HepG2 (cell line): ENCODE results near the gene INO80B. TPM values are rescaled to one million over a fixed set of nuclear protein-coding genes. Genes with fewer than 3 reads are reported as not detected.

Source experiments
- ATAC-seq: fragments of 200-7000 bp; cut with Tn5 transposase; 3 replicates; pipeline ENCODE4 v1.9.1; 2020; ENCODE audit warnings: mild to moderate bottlenecking, moderate library complexity
- BruUV-seq: library from RNA; stranded (reverse); fragments of 400-500 nt; replicated peaks from 2 replicates; lab custom pipeline; 2021; lab: Mats Ljungman, UMichigan
- CTCF ChIA-PET: fragments of 300-600 bp; formaldehyde crosslinking; extraction: SDS; loops from one replicate; lab custom pipeline; 2021; ENCODE audit warnings: low total read pairs, inconsistent platforms, low intra/inter-chr PET ratio; lab: Yijun Ruan, JAX
- POLR2A ChIA-PET: fragments of 350-600 bp; sonication (Branson Sonifier 250); formaldehyde crosslinking; loops from one replicate; lab custom pipeline; 2020; ENCODE audit warnings: antibody characterized with exemption, inconsistent platforms; lab: Yijun Ruan, JAX
- DNase-seq: peaks from one replicate; pipeline ENCODE4 v3.0.0-alpha.2; 2015; ENCODE audit warnings: low spot score
- FAIRE-seq: peaks from 3 replicates; lab custom pipeline; 2011; peaks lifted over from hg19 to GRCh38; lab: Jason Lieb, UNC
- H2AFZ ChIP-seq: one replicate; pipeline ENCODE4 v1.6.1; 2011; ENCODE audit warnings: low read length, inconsistent platforms
- H3K27ac ChIP-seq: fragments of 300-600 bp; 3 replicates; pipeline ENCODE4 v1.8.0; 2011; ENCODE audit warnings: mixed run types, mild to moderate bottlenecking, mixed read lengths, low read length, inconsistent platforms; ENCODE audit not compliant: insufficient read depth; ENCODE audit errors: extremely low read length
- H3K27me3 ChIP-seq, 2 experiments: fragments of 200-600 bp in 1 of 2; 2 replicates in 1 of 2; 3 replicates in 1 of 2; pipeline versions ENCODE4 v1.6.0 to v1.8.0; 2011; ENCODE audit warnings: low read length in 2 of 2, mild to moderate bottlenecking in 2 of 2, moderate library complexity in 2 of 2, inconsistent platforms in 1 of 2; ENCODE audit not compliant: insufficient read depth in 2 of 2, control insufficient read depth in 1 of 2
- H3K36me3 ChIP-seq, 2 experiments: fragments of 200-600 bp in 1 of 2; replicated peaks in 1 of 2; 2 replicates in 1 of 2; 3 replicates in 1 of 2; pipeline versions ENCODE4 v1.5.1 to v1.8.0; 2011; ENCODE audit warnings: low read length in 2 of 2, inconsistent platforms in 1 of 2; ENCODE audit not compliant: insufficient read depth in 2 of 2, control insufficient read depth in 1 of 2
- H3K4me1 ChIP-seq: 2 replicates; pipeline ENCODE4 v1.5.1; 2012; ENCODE audit warnings: low read length, inconsistent platforms; ENCODE audit not compliant: insufficient read depth
- H3K4me2 ChIP-seq: 2 replicates; pipeline ENCODE4 v1.6.0; 2011; ENCODE audit warnings: low read depth, low read length, inconsistent platforms
- H3K4me3 ChIP-seq, 3 experiments: fragments of 200-600 bp in 1 of 3; sonication (generic), shearing (Covaris generic) in 1 of 3; replicated peaks in 1 of 3; 2 replicates each; pipeline ENCODE4 v1.5.1; 2011 to 2016; ENCODE audit warnings: low read length in 3 of 3, inconsistent platforms in 2 of 3, low read depth in 2 of 3, mild to moderate bottlenecking in 2 of 3, control low read depth in 1 of 3, mixed read lengths in 1 of 3; ENCODE audit not compliant: insufficient read depth in 1 of 3
- H3K79me2 ChIP-seq: one replicate; pipeline ENCODE4 v1.6.1; 2011; ENCODE audit warnings: low read length, inconsistent platforms; ENCODE audit not compliant: insufficient read depth
- H3K9ac ChIP-seq: 2 replicates; pipeline ENCODE4 v1.6.0; 2011; ENCODE audit warnings: mild to moderate bottlenecking, low read depth, low read length, inconsistent platforms; ENCODE audit not compliant: insufficient read depth
- H3K9me3 ChIP-seq: 2 replicates; pipeline ENCODE4 v1.5.1; 2012; ENCODE audit warnings: mild to moderate bottlenecking, low read length
- H4K20me1 ChIP-seq: 2 replicates; pipeline ENCODE4 v1.6.0; 2011; ENCODE audit warnings: inconsistent platforms, mild to moderate bottlenecking, low read length, moderate library complexity; ENCODE audit not compliant: insufficient read depth
- ESRRA ChIP-seq: sonication (generic); formaldehyde crosslinking; IDR thresholded peaks from 2 replicates; pipeline ENCODE4 v1.5.1; 2020; ENCODE audit warnings: mild to moderate bottlenecking, low read depth, missing genetic modification reagents
- GMEB2 ChIP-seq: IDR thresholded peaks from 2 replicates; pipeline ENCODE4 v1.6.1; 2016; ENCODE audit warnings: missing biosample characterization, missing genetic modification reagents, low read depth
- HOXA3 ChIP-seq: sonication (generic); formaldehyde crosslinking; IDR thresholded peaks from 2 replicates; pipeline ENCODE4 v1.5.0; 2020; ENCODE audit warnings: missing genetic modification reagents
- PRMT3 ChIP-seq: sonication (generic); formaldehyde crosslinking; IDR thresholded peaks from 2 replicates; pipeline ENCODE4 v1.8.1; 2022; ENCODE audit warnings: low read depth, mild to moderate bottlenecking, moderate library complexity, missing genetic modification reagents, borderline replicate concordance
- SOX6 ChIP-seq, 2 experiments: fragments of 450-650 bp in 1 of 2; sonication (generic) in 1 of 2; formaldehyde crosslinking in 1 of 2; IDR thresholded peaks; 2 replicates each; pipeline versions ENCODE4 v1.4.0 to v1.6.1; 2017 to 2020; ENCODE audit warnings: antibody characterized with exemption in 1 of 2, mild to moderate bottlenecking in 1 of 2, missing genetic modification reagents in 1 of 2
- ZNF34 ChIP-seq: sonication (generic); formaldehyde crosslinking; IDR thresholded peaks from 2 replicates; pipeline ENCODE4 v1.4.0; 2020; ENCODE audit warnings: mild to moderate bottlenecking, missing genetic modification reagents, borderline replicate concordance
- ZSCAN30 ChIP-seq: sonication (generic); formaldehyde crosslinking; IDR thresholded peaks from 2 replicates; pipeline ENCODE4 v1.5.0; 2020; ENCODE audit warnings: mild to moderate bottlenecking, missing genetic modification reagents
- WGBS: methylation state at CpG from one replicate; pipeline ENCODE4 v1.1.6; 2017; ENCODE audit warnings: low lambda C conversion rate; 5-methylcytosine and 5-hydroxymethylcytosine counted together
- in situ Hi-C: cut with HindIII; loops from 2 replicates; pipeline ENCODE4 v1.10.0; 2017; ENCODE audit warnings: low pct_unique_long_range_greater_than_20kb; ENCODE audit not compliant: extremely low pct_ligation_motif_present
- intact Hi-C: fragments of 100-400 bp; cut with micrococcal nuclease; formaldehyde crosslinking; loops from one replicate; pipeline ENCODE4 v1.10.0; 2022; ENCODE audit not compliant: unreplicated experiment
- polyA plus RNA-seq, 8 experiments: library from polyadenylated mRNA; depleted of rRNA in 3 of 8; stranded (reverse) in 7 of 8; unstranded in 1 of 8; fragments of >200 nt; fragmentation: Illumina TruSeq in 4 of 8; extraction: Trizol in 4 of 8; gene quantifications; 2 replicates each; pipeline versions ENCODE4 v1.2.1 to v1.2.3, GENCODE V29; 2011 to 2016; ENCODE audit warnings: low read depth in 4 of 8, missing spikeins in 1 of 8, mixed read lengths in 1 of 8; ENCODE audit not compliant: insufficient read depth in 1 of 8
- total RNA-seq, 5 experiments: library from RNA; depleted of rRNA; stranded (reverse); fragments of >200 nt; fragmentation: Illumina TruSeq; extraction: Trizol; gene quantifications; 2 replicates each; pipeline ENCODE4 v1.2.3, GENCODE V29; 2016; ENCODE audit warnings: low read depth in 1 of 5
- TF ChIP-seq, protein P1 (sequence below): sonication (generic); formaldehyde crosslinking; IDR thresholded peaks from 2 replicates; pipeline ENCODE4 v1.5.0; 2020; ENCODE audit warnings: mild to moderate bottlenecking, missing genetic modification reagents, moderate library complexity
- TF ChIP-seq, protein P2 (sequence below): sonication (generic); formaldehyde crosslinking; IDR thresholded peaks from 2 replicates; pipeline ENCODE4 v1.4.0; 2020; ENCODE audit warnings: missing genetic modification reagents
- TF ChIP-seq, protein P3 (sequence below): sonication (generic); formaldehyde crosslinking; conservative IDR thresholded peaks from 2 replicates; pipeline ENCODE4 v1.8.1; 2023; ENCODE audit warnings: missing genetic modification reagents

INO80B gene
- total and polyA plus RNA-seq, 2 of the 13 experiments (the other 11 are each of a cell fraction or from before 2014, with no cell fraction given): 6.2 to 14.5 TPM

GRCh38 chr2:74507145-74507925, 52.4 kb downstream of the INO80B start, which contains the start of gene PCGF1:
TSS of gene PCGF1 (minus strand) at chr2:74507695. CDS start at chr2:74507668, 27 bp downstream.
- Histone ChIP-seq H3K4me3 (peak within 1 kb of the TSS; percentile 79 to 97 (median 95)), H3K27me3 (no peaks in the 10 kb centered on the region; a peak in 1 of 5 replicates), H4K20me1 (no peaks in the 10 kb centered on the region), H3K27ac (peak within 1 kb of the TSS; percentile 95), H3K9ac (peak within 1 kb of the TSS; percentile 94), H3K4me2 (peak within 1 kb of the TSS; percentile 98), H3K4me1 (peaks cover 72% of the 10 kb centered on the region), H3K79me2 (peaks cover 41% of the 10 kb centered on the region), H3K36me3 (no peaks in the 10 kb centered on the region; a peak in 3 of 5 replicates), H2AFZ (peak within 1 kb of the TSS; percentile 34), H3K9me3 (no peaks in the 10 kb centered on the region)
- DNase-seq: peak; percentile 98
- ChIA-PET POLR2A (interaction anchor here (0.8 to 16.5 kb wide), 18 partner anchors 9 to 94 kb away, joined by 3 to 795 read pairs (median 6); partner anchors contain the start of genes AUP1, CCDC142, DQX1 and HTRA2), CTCF (interaction anchor here (1.1 to 1.9 kb wide), 4 partner anchors 22 to 81 kb away, joined by 3 to 10 read pairs (median 7); partner anchors contain the start of genes AUP1, CCDC142, HTRA2 and TTC31)
- WGBS: 1% methylated on average over 34 of the region's 56 CpGs
- in situ Hi-C loops (no loop called here), intact Hi-C loops (loop anchor here (1.0 to 2.0 kb wide), 3 partner anchors 22 to 79 kb away; partner anchors contain the start of genes AUP1, HTRA2 and TTC31)
- FAIRE-seq: peak; percentile 86
- BruUV-seq: no TSS peak
- peak; percentile 78 for ATAC-seq
- TF ChIP-seq, protein P1, sequence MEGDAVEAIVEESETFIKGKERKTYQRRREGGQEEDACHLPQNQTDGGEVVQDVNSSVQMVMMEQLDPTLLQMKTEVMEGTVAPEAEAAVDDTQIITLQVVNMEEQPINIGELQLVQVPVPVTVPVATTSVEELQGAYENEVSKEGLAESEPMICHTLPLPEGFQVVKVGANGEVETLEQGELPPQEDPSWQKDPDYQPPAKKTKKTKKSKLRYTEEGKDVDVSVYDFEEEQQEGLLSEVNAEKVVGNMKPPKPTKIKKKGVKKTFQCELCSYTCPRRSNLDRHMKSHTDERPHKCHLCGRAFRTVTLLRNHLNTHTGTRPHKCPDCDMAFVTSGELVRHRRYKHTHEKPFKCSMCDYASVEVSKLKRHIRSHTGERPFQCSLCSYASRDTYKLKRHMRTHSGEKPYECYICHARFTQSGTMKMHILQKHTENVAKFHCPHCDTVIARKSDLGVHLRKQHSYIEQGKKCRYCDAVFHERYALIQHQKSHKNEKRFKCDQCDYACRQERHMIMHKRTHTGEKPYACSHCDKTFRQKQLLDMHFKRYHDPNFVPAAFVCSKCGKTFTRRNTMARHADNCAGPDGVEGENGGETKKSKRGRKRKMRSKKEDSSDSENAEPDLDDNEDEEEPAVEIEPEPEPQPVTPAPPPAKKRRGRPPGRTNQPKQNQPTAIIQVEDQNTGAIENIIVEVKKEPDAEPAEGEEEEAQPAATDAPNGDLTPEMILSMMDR (CRISPR knock-in tag): peak; percentile 98
- TF ChIP-seq ESRRA (CRISPR knock-in tag) (peak; percentile 71), GMEB2 (CRISPR knock-in tag) (no peak), HOXA3 (CRISPR knock-in tag) (peak; percentile 96), ZNF34 (CRISPR knock-in tag) (peak; percentile 59; the same call in 1 of the 2 replicates), ZSCAN30 (CRISPR knock-in tag) (no peak; the same call in 1 of the 2 replicates), SOX6 (IDR thresholded peaks at IDR 0.05) (no peak), SOX6 (CRISPR knock-in tag; IDR thresholded peaks at IDR 0.05) (peak; percentile 80), PRMT3 (no peak)
- TF ChIP-seq, protein P2, sequence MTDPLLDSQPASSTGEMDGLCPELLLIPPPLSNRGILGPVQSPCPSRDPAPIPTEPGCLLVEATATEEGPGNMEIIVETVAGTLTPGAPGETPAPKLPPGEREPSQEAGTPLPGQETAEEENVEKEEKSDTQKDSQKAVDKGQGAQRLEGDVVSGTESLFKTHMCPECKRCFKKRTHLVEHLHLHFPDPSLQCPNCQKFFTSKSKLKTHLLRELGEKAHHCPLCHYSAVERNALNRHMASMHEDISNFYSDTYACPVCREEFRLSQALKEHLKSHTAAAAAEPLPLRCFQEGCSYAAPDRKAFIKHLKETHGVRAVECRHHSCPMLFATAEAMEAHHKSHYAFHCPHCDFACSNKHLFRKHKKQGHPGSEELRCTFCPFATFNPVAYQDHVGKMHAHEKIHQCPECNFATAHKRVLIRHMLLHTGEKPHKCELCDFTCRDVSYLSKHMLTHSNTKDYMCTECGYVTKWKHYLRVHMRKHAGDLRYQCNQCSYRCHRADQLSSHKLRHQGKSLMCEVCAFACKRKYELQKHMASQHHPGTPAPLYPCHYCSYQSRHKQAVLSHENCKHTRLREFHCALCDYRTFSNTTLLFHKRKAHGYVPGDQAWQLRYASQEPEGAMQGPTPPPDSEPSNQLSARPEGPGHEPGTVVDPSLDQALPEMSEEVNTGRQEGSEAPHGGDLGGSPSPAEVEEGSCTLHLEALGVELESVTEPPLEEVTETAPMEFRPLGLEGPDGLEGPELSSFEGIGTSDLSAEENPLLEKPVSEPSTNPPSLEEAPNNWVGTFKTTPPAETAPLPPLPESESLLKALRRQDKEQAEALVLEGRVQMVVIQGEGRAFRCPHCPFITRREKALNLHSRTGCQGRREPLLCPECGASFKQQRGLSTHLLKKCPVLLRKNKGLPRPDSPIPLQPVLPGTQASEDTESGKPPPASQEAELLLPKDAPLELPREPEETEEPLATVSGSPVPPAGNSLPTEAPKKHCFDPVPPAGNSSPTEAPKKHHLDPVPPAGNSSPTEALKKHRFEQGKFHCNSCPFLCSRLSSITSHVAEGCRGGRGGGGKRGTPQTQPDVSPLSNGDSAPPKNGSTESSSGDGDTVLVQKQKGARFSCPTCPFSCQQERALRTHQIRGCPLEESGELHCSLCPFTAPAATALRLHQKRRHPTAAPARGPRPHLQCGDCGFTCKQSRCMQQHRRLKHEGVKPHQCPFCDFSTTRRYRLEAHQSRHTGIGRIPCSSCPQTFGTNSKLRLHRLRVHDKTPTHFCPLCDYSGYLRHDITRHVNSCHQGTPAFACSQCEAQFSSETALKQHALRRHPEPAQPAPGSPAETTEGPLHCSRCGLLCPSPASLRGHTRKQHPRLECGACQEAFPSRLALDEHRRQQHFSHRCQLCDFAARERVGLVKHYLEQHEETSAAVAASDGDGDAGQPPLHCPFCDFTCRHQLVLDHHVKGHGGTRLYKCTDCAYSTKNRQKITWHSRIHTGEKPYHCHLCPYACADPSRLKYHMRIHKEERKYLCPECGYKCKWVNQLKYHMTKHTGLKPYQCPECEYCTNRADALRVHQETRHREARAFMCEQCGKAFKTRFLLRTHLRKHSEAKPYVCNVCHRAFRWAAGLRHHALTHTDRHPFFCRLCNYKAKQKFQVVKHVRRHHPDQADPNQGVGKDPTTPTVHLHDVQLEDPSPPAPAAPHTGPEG (CRISPR knock-in tag): peak; percentile 90
- TF ChIP-seq, protein P3, sequence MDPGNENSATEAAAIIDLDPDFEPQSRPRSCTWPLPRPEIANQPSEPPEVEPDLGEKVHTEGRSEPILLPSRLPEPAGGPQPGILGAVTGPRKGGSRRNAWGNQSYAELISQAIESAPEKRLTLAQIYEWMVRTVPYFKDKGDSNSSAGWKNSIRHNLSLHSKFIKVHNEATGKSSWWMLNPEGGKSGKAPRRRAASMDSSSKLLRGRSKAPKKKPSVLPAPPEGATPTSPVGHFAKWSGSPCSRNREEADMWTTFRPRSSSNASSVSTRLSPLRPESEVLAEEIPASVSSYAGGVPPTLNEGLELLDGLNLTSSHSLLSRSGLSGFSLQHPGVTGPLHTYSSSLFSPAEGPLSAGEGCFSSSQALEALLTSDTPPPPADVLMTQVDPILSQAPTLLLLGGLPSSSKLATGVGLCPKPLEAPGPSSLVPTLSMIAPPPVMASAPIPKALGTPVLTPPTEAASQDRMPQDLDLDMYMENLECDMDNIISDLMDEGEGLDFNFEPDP: no peak
